Stimulated activated effector memory CD8-positive, alpha-beta T cell treated with anti-CD3 and anti-CD28 coated beads, Interleukin-12 subunit alpha, Interleukin-12 subunit beta, amount 100 ng/mL, for 72 hours (primary cell): Measurements from ENCODE around the gene FHOD1.

Source experiments
- ATAC-seq: fragments of 150-1000 bp; cut with Tn5 transposase; 2 replicates; pipeline ENCODE4 v1.10.0; 2021
- DNase-seq, 2 donors: peaks; one replicate each; pipeline ENCODE4 v3.0.0; 2021 to 2022; ENCODE audit warnings: low spot score in 2 of 2
- H3K27ac Mint-ChIP-seq: one replicate; pipeline ENCODE4 v1.8.0; 2022; ENCODE audit warnings: mild to moderate bottlenecking, mixed read lengths
- H3K36me3 Mint-ChIP-seq: one replicate; pipeline ENCODE4 v1.8.0; 2022; ENCODE audit warnings: mild to moderate bottlenecking, mixed read lengths
- H3K4me1 Mint-ChIP-seq: one replicate; pipeline ENCODE4 v1.8.0; 2022; ENCODE audit warnings: mixed read lengths
- H3K4me3 Mint-ChIP-seq: one replicate; pipeline ENCODE4 v1.8.0; 2022; ENCODE audit warnings: mild to moderate bottlenecking, mixed read lengths
- H3K9me3 Mint-ChIP-seq: one replicate; pipeline ENCODE4 v1.8.0; 2022; ENCODE audit warnings: mixed read lengths

Gene FHOD1

DNA sequence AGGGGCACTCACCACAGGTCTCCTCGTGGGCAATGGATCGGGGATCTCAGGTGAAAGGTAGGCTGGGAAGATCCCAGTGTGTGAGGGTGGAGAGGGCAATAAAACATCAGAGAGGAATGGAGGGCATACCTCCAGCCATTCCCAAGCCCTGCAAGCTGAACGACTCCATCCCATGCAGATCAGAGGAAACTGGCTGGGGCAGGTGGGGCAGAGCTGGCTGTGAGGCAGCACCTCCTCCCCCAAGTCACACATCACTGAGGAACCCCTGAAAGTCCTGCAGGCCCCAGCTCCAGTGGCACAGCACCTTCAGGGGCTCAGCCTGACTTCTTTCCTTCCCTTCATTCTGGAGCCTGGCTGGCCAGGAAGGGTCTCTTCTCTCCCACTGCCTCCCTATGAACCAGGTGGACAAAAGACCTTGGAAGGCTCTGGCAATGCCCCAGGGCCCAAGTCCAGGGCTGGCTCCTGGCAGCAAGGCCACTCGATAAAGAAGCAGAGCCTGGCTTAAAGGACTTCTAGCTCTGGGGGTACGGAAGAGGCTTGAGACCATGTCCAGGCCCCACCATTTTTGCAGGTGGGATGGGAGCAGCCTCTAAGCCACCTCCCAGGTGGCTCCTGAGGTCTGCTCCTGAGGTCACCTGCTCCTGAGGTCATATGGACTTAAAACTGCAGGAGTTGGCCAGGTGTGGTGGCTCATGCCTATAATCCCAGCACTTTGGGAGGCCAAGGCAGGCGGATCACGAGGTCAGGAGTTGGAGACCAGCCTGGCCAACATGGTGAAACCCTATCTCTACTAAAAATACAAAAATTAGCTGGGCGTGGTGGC, 33.9 kb downstream of the FHOD1 start:
- Mint-ChIP-seq H3K4me3 (no peak overlapping the region), H3K27ac (no peak overlapping the region), H3K4me1 (peaks cover 5% of the 10 kb centered on the region), H3K9me3 (no peaks in the 10 kb centered on the region), H3K36me3 (peaks cover 6% of the 10 kb centered on the region)
- ATAC-seq (no peak), DNase-seq (no peak)

GRCh38 chr16:67212766-67213165, 34.5 kb downstream of the FHOD1 start:
- no peak for DNase-seq
- no peak for ATAC-seq

GRCh38 chr16:67211674-67212073, 35.6 kb downstream of the FHOD1 start:
- Mint-ChIP-seq H3K36me3 (no peaks in the 10 kb centered on the region), H3K4me1 (peaks cover 10% of the 10 kb centered on the region), H3K4me3 (no peak overlapping the region), H3K27ac (no peak overlapping the region), H3K9me3 (no peaks in the 10 kb centered on the region)
- DNase-seq = no peak
- ATAC-seq = no peak

More at GRCh38 chr16:67212766-67213165, 34.5 kb downstream of the FHOD1 start:
- H3K9me3 Mint-ChIP-seq = no peaks in the 10 kb centered on the region
- no peak overlapping the region for H3K4me3 Mint-ChIP-seq
- H3K27ac Mint-ChIP-seq = no peak overlapping the region
- H3K36me3 Mint-ChIP-seq = peaks cover 5% of the 10 kb centered on the region
- H3K4me1 Mint-ChIP-seq = peaks cover 5% of the 10 kb centered on the region

- Mint-ChIP-seq H3K9me3 (no peaks in the 10 kb centered on the region), H3K4me1 (peaks cover 13% of the 10 kb centered on the region), H3K36me3 (peaks cover 12% of the 10 kb centered on the region), H3K4me3 (no peak overlapping the region), H3K27ac (peak overlapping the region; percentile 68)
- ATAC-seq (no peak), DNase-seq (no peak)
These were observed 37.0 kb downstream of the FHOD1 start for GRCh38 chr16:67210069-67210937.

- peaks cover 18% of the 10 kb centered on the region for H3K36me3 Mint-ChIP-seq
- H3K9me3 Mint-ChIP-seq = no peaks in the 10 kb centered on the region
- DNase-seq = no peak
- H3K4me3 Mint-ChIP-seq = no peak overlapping the region
- peak overlapping the region; percentile 60 for H3K27ac Mint-ChIP-seq
- no peak for ATAC-seq
- H3K4me1 Mint-ChIP-seq = peaks cover 13% of the 10 kb centered on the region
These were observed 37.7 kb downstream of the FHOD1 start for GRCh38 chr16:67209565-67209964.

DNA sequence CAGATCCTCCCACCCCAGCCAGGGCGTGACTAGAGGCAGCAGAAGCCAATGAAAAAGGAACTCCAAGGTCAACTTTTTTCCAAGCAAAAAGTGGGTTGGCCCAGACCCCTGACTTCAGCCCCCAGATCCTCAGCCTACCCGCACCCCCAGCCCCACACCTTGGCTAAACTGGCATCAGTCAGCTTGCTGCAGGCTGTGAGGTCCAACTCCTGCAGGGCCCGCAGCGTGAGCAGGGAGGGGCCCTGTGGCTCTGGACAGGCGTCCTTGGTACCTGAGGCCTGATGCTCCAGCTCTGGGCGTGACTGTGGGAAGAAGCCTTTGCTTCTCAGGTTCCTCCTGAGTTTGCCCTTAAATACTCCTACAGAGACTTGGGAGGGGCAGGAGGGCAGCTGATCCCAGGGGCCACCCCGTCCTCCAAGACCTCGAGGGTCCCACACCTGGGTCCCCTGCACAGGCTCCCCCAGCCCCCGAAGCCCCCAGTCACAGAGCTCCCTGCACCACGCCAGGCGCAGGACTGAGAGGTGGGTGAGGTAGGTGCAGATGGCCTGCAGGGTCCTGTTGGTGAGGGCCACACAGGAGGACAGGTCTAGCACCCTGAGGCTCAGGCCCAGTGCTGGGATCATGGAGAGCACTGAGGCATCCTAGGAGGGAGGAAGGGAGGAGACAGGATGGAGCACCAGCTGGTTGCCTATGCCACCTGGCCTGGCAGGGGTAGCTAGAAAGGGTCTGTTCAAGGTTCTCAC, 39.0 kb downstream of the FHOD1 start:
- Mint-ChIP-seq H3K36me3 (peaks cover 26% of the 10 kb centered on the region), H3K27ac (peak overlapping the region; percentile 60), H3K9me3 (no peaks in the 10 kb centered on the region), H3K4me1 (peaks cover 13% of the 10 kb centered on the region), H3K4me3 (no peak overlapping the region)
- no peak for ATAC-seq
- DNase-seq = no peak

DNA sequence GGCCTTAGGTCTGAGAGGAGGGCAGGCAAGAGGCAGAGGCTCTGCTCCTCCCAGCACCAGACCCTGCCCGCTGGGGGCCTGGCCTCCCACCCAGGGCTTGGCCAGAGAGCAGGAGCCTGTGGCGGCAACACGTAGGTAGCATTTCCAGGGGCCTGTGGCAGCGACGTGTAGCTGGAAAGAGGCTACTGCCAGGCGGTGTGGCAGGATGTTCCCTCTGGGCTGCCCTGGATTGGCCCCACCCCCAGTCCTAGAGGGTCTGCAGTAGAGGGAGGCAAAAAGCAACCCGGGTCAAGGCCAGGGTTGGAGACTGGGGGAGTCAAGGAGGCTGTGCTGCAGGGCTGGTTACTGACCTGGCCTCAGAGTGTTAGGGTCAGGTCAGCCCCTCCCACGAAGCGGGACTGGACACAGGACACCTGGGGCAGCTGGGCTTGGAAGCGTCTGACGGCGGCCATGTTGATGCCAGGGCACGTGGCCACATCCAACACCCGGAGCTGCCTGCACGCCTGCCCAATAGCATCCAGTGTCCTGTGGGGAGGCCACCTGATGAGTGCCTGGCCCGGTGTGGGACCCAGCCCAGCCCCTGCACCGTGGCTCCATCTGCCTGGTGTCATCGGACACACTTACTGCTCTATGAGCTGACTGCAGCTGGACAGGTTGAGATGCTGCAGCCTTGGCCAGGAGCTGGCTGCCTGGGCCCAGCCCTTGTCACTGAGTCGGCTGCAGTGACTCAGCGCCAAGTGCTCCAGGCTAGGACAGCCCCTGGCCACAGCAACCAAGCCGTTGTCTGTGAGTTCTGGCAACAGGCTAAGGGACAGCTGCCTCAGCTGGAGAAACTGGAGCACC, 39.8 kb downstream of the FHOD1 start:
- no peak for ATAC-seq
- peak overlapping the region; percentile 89 for H3K27ac Mint-ChIP-seq
- H3K4me3 Mint-ChIP-seq = no peak overlapping the region

DNA sequence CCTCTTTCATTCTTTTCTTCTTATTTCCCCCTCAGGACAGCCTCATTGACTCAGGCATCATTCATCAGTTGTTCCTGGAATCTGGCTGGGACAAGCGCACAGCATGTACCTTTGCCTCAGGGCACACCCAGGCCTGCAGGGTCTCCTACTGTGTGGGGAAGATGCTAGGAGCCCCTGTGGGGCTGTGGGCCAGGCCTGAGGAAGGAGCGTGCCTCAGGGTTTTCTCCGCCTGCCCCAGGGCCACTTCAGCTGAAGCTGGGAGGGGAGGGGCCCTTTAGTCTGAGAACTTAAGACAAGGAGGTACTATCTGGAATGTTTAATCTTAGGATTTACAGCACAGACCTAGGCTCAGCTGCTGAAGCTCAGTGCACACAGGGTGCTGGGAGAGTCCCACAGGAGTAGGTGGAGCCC, 40.4 kb downstream of the FHOD1 start:
- ATAC-seq (no peak), DNase-seq (no peak)
- no peaks in the 10 kb centered on the region for H3K9me3 Mint-ChIP-seq
- H3K4me1 Mint-ChIP-seq = peaks cover 13% of the 10 kb centered on the region
- H3K4me3 Mint-ChIP-seq = no peak overlapping the region
- peak overlapping the region; percentile 89 for H3K27ac Mint-ChIP-seq
- peaks cover 38% of the 10 kb centered on the region for H3K36me3 Mint-ChIP-seq

More for the DNA sequence above, 39.8 kb downstream of the FHOD1 start:
- Mint-ChIP-seq H3K4me1 (peaks cover 13% of the 10 kb centered on the region), H3K9me3 (no peaks in the 10 kb centered on the region), H3K36me3 (peaks cover 32% of the 10 kb centered on the region)
- no peak for DNase-seq

DNA sequence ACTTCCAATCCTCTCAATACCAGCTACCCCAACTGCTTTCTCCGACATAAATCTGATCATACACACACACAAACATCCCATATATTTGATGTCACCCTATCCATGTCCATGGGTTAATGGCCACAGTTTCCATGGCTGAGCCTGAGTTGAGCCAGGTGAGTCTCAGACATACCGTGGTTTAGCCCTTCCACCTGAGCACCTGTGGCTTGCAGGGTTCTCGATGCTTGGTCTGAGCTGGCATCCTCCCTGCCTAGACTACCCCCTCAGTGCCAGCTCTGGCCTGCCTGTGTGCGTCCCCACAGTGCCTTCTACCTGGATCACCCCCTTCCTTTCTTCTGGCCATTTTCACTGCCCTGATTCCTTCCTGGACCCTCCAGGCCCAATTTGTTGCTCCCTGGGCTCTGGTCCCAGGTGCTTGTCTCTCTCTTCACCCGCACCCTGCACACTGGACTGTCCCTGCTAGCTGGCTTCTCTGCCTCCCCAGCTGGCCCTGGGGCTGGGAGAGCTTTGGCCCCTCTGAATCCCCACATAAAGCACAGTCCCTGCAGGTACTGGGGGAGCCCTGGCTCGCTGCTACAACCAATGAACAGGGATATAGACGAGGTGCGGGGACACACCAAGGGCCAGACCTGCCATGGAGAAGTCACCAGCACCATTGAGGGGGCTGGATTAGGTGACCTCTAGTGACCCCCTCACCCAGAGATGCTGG, 41.0 kb downstream of the FHOD1 start:
- no peak for DNase-seq
- no peak for ATAC-seq
- Mint-ChIP-seq H3K36me3 (peaks cover 44% of the 10 kb centered on the region), H3K9me3 (no peaks in the 10 kb centered on the region), H3K27ac (peak overlapping the region; percentile 89), H3K4me1 (peaks cover 13% of the 10 kb centered on the region), H3K4me3 (no peak overlapping the region)

GRCh38 chr16:67204076-67204475, 43.2 kb downstream of the FHOD1 start:
- H3K27ac Mint-ChIP-seq = no peak overlapping the region
- H3K36me3 Mint-ChIP-seq = peaks cover 64% of the 10 kb centered on the region
- H3K9me3 Mint-ChIP-seq = no peaks in the 10 kb centered on the region
- ATAC-seq = no peak
- no peak overlapping the region for H3K4me3 Mint-ChIP-seq
- DNase-seq = no peak
- H3K4me1 Mint-ChIP-seq = peaks cover 10% of the 10 kb centered on the region

- H3K36me3 Mint-ChIP-seq = peaks cover 71% of the 10 kb centered on the region
- ATAC-seq = no peak
- peaks cover 8% of the 10 kb centered on the region for H3K4me1 Mint-ChIP-seq
- no peak overlapping the region for H3K4me3 Mint-ChIP-seq
- H3K9me3 Mint-ChIP-seq = no peaks in the 10 kb centered on the region
- no peak for DNase-seq
- no peak overlapping the region for H3K27ac Mint-ChIP-seq
These were observed 44.3 kb downstream of the FHOD1 start for GRCh38 chr16:67202956-67203493.

- H3K4me3 Mint-ChIP-seq = no peak overlapping the region
- peaks cover 77% of the 10 kb centered on the region for H3K36me3 Mint-ChIP-seq
- H3K4me1 Mint-ChIP-seq = peaks cover 8% of the 10 kb centered on the region
- ATAC-seq (no peak), DNase-seq (no peak)
- H3K9me3 Mint-ChIP-seq = no peaks in the 10 kb centered on the region
- no peak overlapping the region for H3K27ac Mint-ChIP-seq
These were observed 44.9 kb downstream of the FHOD1 start for GRCh38 chr16:67202426-67202825.

DNA sequence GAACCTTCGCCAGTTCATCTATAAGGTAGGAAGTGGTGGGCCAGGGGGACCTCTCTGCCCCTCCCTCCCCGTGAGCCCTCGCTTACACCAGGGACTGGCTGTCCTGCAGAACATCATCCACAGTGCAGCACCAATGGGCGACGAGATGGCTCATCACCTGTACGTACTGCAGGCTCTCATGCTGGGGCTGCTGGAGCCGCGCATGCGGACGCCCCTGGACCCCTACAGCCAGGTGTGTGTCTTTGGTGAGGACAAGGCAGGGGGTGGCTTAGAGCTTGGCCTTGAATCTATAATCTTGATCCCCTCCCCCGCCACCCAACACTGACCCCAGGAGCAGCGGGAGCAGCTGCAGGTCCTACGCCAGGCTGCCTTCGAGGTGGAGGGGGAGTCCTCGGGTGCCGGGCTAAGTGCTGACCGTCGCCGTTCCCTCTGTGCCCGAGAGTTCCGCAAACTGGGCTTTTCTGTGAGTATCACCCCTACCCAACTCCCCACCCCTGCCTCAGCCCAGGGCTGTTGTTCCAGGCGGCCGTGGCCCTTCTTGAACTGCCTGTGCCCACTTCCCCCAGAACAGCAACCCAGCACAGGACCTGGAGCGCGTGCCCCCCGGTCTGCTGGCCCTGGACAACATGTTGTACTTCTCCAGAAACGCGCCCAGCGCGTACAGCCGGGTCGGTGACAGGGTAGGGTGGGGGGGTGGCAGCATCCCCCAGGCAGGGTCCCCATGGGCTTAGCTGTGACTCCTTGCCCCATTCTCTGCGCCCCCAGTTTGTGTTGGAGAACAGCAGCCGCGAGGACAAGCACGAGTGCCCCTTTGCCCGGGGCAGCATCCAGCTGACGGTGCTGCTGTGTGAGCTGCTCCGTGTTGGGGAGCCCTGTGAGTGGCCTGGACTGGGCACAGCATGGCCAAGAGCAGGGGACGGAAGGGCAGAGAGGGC, 45.6 kb downstream of the FHOD1 start:
- H3K36me3 Mint-ChIP-seq = peaks cover 84% of the 10 kb centered on the region
- ATAC-seq = no peak

More for the DNA sequence above, 45.6 kb downstream of the FHOD1 start:
- peaks cover 8% of the 10 kb centered on the region for H3K4me1 Mint-ChIP-seq
- no peak overlapping the region for H3K4me3 Mint-ChIP-seq
- H3K9me3 Mint-ChIP-seq = no peaks in the 10 kb centered on the region
- no peak overlapping the region for H3K27ac Mint-ChIP-seq
- no peak for DNase-seq
